GM19463 (cell line): ENCODE measurements around the gene PSMA7.

Experiments used
- ATAC-seq: cut with Tn5 transposase; IDR thresholded peaks from one replicate; pipeline ENCODE4 v1.9.1; 2021; ENCODE audit warnings: mild to moderate bottlenecking, moderate library complexity; ENCODE audit not compliant: unreplicated experiment

The PSMA7 gene

GRCh38 chr20:62172666-62173065, 29.5 kb upstream of the PSMA7 start:
- no peak for ATAC-seq

- no peak for ATAC-seq
Observed at GRCh38 chr20:62171245-62171644, 28.1 kb upstream of the PSMA7 start.

- no peak for ATAC-seq
Observed at GRCh38 chr20:62170536-62170935, 27.3 kb upstream of the PSMA7 start.

GRCh38 chr20:62168890-62169435, 25.8 kb upstream of the PSMA7 start:
- no peak for ATAC-seq

- no peak for ATAC-seq
Observed at GRCh38 chr20:62168061-62168460, 24.9 kb upstream of the PSMA7 start.

- ATAC-seq: no peak
Observed at GRCh38 chr20:62167474-62167873, 24.3 kb upstream of the PSMA7 start.

- no peak for ATAC-seq
Observed at GRCh38 chr20:62165762-62166399, 22.7 kb upstream of the PSMA7 start.

GRCh38 chr20:62164879-62165761, 21.9 kb upstream of the PSMA7 start:
- no peak for ATAC-seq

GRCh38 chr20:62163986-62164762, 21.0 kb upstream of the PSMA7 start:
- no peak for ATAC-seq

GRCh38 chr20:62163485-62163865, 20.3 kb upstream of the PSMA7 start:
- ATAC-seq: no peak

GRCh38 chr20:62162765-62163484, 19.7 kb upstream of the PSMA7 start:
- ATAC-seq: no peak

GRCh38 chr20:62161347-62161746, 18.2 kb upstream of the PSMA7 start:
- no peak for ATAC-seq

- ATAC-seq: no peak
Observed at GRCh38 chr20:62160876-62161275, 17.7 kb upstream of the PSMA7 start.

- ATAC-seq: no peak
Observed at GRCh38 chr20:62160253-62160652, 17.1 kb upstream of the PSMA7 start.

GRCh38 chr20:62159839-62160238, 16.6 kb upstream of the PSMA7 start:
- peak; percentile 81 for ATAC-seq

- no peak for ATAC-seq
Observed at GRCh38 chr20:62159052-62159451, 15.9 kb upstream of the PSMA7 start.

GRCh38 chr20:62158541-62158940, 15.3 kb upstream of the PSMA7 start:
- ATAC-seq: no peak

- no peak for ATAC-seq
Observed at GRCh38 chr20:62158088-62158400, 14.8 kb upstream of the PSMA7 start.

GRCh38 chr20:62157387-62158087, 14.3 kb upstream of the PSMA7 start:
- no peak for ATAC-seq
